Nephron progenitor cell (in vitro differentiated cells): ENCODE data around the gene CEP95.

Experiments
- DNase-seq: peaks from one replicate; pipeline ENCODE4 v3.0.0; 2021
- H3K27ac Mint-ChIP-seq: 2 replicates; pipeline ENCODE4 v1.8.0; 2021; ENCODE audit warnings: mild to moderate bottlenecking, moderate library complexity, mixed read lengths
- H3K27me3 Mint-ChIP-seq: 2 replicates; pipeline ENCODE4 v1.8.0; 2021; ENCODE audit warnings: mild to moderate bottlenecking, low read depth, mixed read lengths; ENCODE audit not compliant: poor library complexity
- H3K36me3 Mint-ChIP-seq: 2 replicates; pipeline ENCODE4 v1.8.0; 2021; ENCODE audit warnings: low read depth, mixed read lengths
- H3K4me1 Mint-ChIP-seq: 2 replicates; pipeline ENCODE4 v1.8.0; 2021; ENCODE audit warnings: mixed read lengths
- H3K4me3 Mint-ChIP-seq: 2 replicates; pipeline ENCODE4 v1.8.0; 2021; ENCODE audit warnings: mild to moderate bottlenecking, moderate library complexity, mixed read lengths
- H3K9me3 Mint-ChIP-seq: 2 replicates; pipeline ENCODE4 v1.8.0; 2021; ENCODE audit warnings: mild to moderate bottlenecking, moderate library complexity, mixed read lengths
- CTCF ChIP-seq: fragments of 200-600 bp; sonication (generic); IDR thresholded peaks from 2 replicates; pipeline ENCODE4 v1.5.0; 2021; ENCODE audit warnings: antibody characterized with exemption

Gene CEP95

GRCh38 chr17:64540118-64540776, 33.5 kb downstream of the CEP95 start:
- Mint-ChIP-seq H3K4me1 (no peaks in the 10 kb centered on the region), H3K27ac (no peak overlapping the region), H3K36me3 (peaks cover 64% of the 10 kb centered on the region), H3K4me3 (no peak overlapping the region), H3K9me3 (no peaks in the 10 kb centered on the region), H3K27me3 (no peaks in the 10 kb centered on the region)
- TF ChIP-seq CTCF, result no peak
- no peak for DNase-seq

DNA sequence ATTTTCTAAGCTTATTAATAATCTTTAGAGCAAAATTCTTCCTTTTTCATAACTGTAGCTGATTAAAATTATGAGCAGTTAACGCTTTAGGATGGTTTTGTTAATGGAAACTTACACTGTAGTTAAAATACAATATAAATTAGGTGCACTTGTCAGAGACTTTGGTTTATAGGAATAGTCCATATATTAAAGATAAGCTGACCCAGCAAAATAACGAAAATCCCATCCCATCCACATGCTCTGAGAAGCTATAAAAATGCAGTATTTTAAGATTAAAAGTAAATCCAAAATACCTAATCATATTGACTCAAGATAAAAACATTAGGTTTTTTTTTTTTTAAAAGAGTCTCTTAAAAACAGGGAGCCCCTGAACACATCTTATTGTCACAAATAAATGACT, 38.0 kb downstream of the CEP95 start:
- Mint-ChIP-seq H3K4me1 (no peaks in the 10 kb centered on the region), H3K27me3 (no peaks in the 10 kb centered on the region), H3K9me3 (no peaks in the 10 kb centered on the region), H3K4me3 (no peak overlapping the region), H3K36me3 (peaks cover 41% of the 10 kb centered on the region), H3K27ac (no peak overlapping the region)
- TF ChIP-seq CTCF, result no peak
- no peak for DNase-seq

- H3K36me3 Mint-ChIP-seq, result peaks cover 55% of the 10 kb centered on the region
- H3K4me3 Mint-ChIP-seq, result no peak overlapping the region
- H3K4me1 Mint-ChIP-seq, result no peaks in the 10 kb centered on the region
- H3K9me3 Mint-ChIP-seq, result no peaks in the 10 kb centered on the region
- no peak for TF ChIP-seq CTCF
- H3K27me3 Mint-ChIP-seq, result no peaks in the 10 kb centered on the region
- no peak for DNase-seq
- H3K27ac Mint-ChIP-seq, result peak overlapping the region; percentile 67
Measured at GRCh38 chr17:64546716-64547115, 39.9 kb downstream of the CEP95 start.

GRCh38 chr17:64547319-64547718, 40.5 kb downstream of the CEP95 start:
- DNase-seq, result peak; percentile 10
- Mint-ChIP-seq H3K4me3 (no peak overlapping the region), H3K27ac (peak overlapping the region; percentile 67), H3K27me3 (no peaks in the 10 kb centered on the region), H3K4me1 (no peaks in the 10 kb centered on the region), H3K36me3 (peaks cover 55% of the 10 kb centered on the region), H3K9me3 (no peaks in the 10 kb centered on the region)
- no peak for TF ChIP-seq CTCF

DNA sequence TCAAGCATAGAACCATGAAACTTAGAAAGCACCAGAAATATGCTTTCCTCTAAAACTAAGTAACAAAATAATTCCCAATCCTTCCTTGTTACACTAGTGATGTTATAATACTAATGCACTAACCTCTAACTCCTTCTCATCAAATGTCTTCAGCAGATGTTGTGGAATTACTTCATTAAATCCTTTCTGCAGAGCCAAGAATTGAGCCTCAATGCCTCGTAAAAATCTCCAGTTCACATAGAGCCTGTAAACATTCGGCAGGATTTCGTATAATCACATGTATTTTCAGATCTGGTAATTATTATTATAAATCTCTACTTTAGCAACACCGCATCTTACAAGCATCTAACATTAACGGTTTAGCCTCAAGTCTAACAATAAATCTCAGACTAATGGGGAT, 44.7 kb downstream of the CEP95 start:
- TF ChIP-seq CTCF, result no peak
- Mint-ChIP-seq H3K4me3 (no peak overlapping the region), H3K36me3 (peaks cover 54% of the 10 kb centered on the region), H3K27ac (peak overlapping the region; percentile 46), H3K4me1 (no peaks in the 10 kb centered on the region), H3K27me3 (no peaks in the 10 kb centered on the region), H3K9me3 (no peaks in the 10 kb centered on the region)
- DNase-seq, result no peak

GRCh38 chr17:64554028-64554637, 47.4 kb downstream of the CEP95 start:
- DNase-seq, result no peak
- Mint-ChIP-seq H3K9me3 (no peaks in the 10 kb centered on the region), H3K27me3 (no peaks in the 10 kb centered on the region), H3K27ac (no peak overlapping the region), H3K4me3 (no peak overlapping the region), H3K4me1 (no peaks in the 10 kb centered on the region), H3K36me3 (peaks cover 47% of the 10 kb centered on the region)
- no peak for TF ChIP-seq CTCF
